ENCODE results near the gene SH2B3. TPM values are rescaled to one million over a fixed set of nuclear protein-coding genes. Genes with fewer than 3 reads are reported as not detected.
"Not testable (repeated sequence)": the region's sequence is repeated elsewhere in the genome, so short reads cannot be mapped to it uniquely, and the experiment has no call there.

The SH2B3 gene
- total RNA-seq, 1 experiment from 2014 or later = 16.7 TPM

DNA sequence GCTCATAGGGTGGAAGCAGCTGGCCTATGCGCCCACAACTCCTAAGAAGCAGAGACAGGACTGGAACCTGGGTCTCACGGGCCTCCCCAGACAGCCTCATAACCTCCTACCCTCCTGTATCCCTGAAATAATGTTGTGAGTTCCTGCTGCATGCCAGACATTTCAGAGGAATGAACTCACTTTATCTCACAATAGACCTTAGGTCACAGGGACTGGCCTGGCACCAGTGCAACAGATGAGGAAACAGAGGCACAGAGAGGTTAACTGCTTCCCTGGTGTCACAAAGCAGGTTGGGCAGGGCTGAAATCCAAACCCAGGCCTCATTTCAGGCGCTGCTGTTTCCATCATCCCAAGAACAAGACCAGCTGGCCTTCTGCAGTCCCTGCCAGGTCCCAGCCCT is 42.1 kb upstream of the SH2B3 start:
- H3K4me2 ChIP-seq (ENCODE audit: low read depth, low read length, poor library complexity, severe bottlenecking) = no peak overlapping the region
- H3K9me3 ChIP-seq (ENCODE audit: low read length) = no peaks in the 10 kb centered on the region
- no peak overlapping the region for H3K27ac ChIP-seq (ENCODE audit: low read length)
- no peaks in the 10 kb centered on the region for H3K79me2 ChIP-seq (ENCODE audit: low read length)
- no peak for DNase-seq
- H3K4me3 ChIP-seq (ENCODE audit: low read length) = no peak overlapping the region
- no peaks in the 10 kb centered on the region for H3K9me2 ChIP-seq (replicated peaks; ENCODE audit: insufficient read depth, low read length)
- H2AFZ ChIP-seq (ENCODE audit: low read length) = no peak overlapping the region
- H3K27me3 ChIP-seq (ENCODE audit: low read length) = no peaks in the 10 kb centered on the region
- H4K20me1 ChIP-seq (ENCODE audit: insufficient read depth, low read depth, low read length) = no peaks in the 10 kb centered on the region
- no peak overlapping the region for H3K9ac ChIP-seq (ENCODE audit: low read length)
- H3K4me1 ChIP-seq (ENCODE audit: low read length) = peaks cover 5% of the 10 kb centered on the region
- no peaks in the 10 kb centered on the region for H3K36me3 ChIP-seq (ENCODE audit: insufficient read depth, low read length)

DNA sequence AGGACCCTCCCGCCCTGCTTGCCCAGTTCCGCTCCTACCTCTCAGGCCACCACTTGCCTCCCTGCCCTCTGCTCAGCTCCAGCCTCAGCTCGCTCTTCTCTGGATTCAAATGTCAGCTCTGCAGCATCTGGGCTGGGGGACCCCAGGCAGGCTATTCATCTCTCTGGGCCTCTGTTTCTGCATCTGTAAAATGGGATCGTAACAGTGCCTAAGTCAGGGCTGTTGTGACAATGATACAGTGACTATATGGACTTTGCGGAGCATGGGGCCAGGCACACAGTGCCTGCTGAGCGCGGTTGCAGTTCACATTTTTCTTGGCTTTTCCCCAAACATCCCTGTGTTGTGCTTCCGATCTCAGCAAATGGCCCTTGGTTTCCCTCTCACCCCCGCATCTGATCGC is 39.6 kb upstream of the SH2B3 start:
- no peak overlapping the region for H2AFZ ChIP-seq (ENCODE audit: low read length)
- no peak overlapping the region for H3K27ac ChIP-seq (ENCODE audit: low read length)
- no peaks in the 10 kb centered on the region for H4K20me1 ChIP-seq (ENCODE audit: insufficient read depth, low read depth, low read length)
- no peaks in the 10 kb centered on the region for H3K9me3 ChIP-seq (ENCODE audit: low read length)
- H3K4me3 ChIP-seq (ENCODE audit: low read length) = no peak overlapping the region
- no peak overlapping the region for H3K4me2 ChIP-seq (ENCODE audit: low read depth, low read length, poor library complexity, severe bottlenecking)
- DNase-seq = no peak
- H3K27me3 ChIP-seq (ENCODE audit: low read length) = no peaks in the 10 kb centered on the region; the same call in 1 of the 2 replicates
- no peaks in the 10 kb centered on the region for H3K9me2 ChIP-seq (replicated peaks; ENCODE audit: insufficient read depth, low read length)
- no peaks in the 10 kb centered on the region for H3K36me3 ChIP-seq (ENCODE audit: insufficient read depth, low read length)
- H3K4me1 ChIP-seq (ENCODE audit: low read length) = peaks cover 12% of the 10 kb centered on the region
- no peaks in the 10 kb centered on the region for H3K79me2 ChIP-seq (ENCODE audit: low read length)
- H3K9ac ChIP-seq (ENCODE audit: low read length) = no peak overlapping the region

DNA sequence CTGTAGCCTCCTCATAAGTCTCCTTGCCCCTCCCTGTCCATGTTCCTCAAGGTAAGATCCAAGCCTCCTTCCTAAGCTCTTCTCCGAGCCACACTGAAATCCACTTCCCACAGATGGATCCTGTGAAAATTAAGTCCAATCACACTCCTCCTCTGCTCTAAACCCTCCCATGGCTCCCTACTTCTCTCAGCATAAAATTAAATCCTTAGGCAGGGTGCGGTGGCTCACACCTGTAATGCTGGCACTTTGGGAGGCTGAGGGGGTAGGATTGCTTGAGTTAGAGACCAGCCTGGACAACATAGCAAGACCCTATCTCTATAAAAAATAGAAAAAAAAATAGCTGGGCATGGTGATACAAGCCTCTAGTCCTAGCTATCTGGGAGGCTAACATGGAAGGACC is 39.1 kb upstream of the SH2B3 start:
- Histone ChIP-seq H3K79me2 (ENCODE audit: low read length) (no peaks in the 10 kb centered on the region), H3K9ac (ENCODE audit: low read length) (no peak overlapping the region), H2AFZ (ENCODE audit: low read length) (no peak overlapping the region), H3K4me2 (ENCODE audit: low read depth, low read length, poor library complexity, severe bottlenecking) (no peak overlapping the region), H3K9me3 (ENCODE audit: low read length) (no peaks in the 10 kb centered on the region), H3K27ac (ENCODE audit: low read length) (no peak overlapping the region), H3K4me1 (ENCODE audit: low read length) (peaks cover 12% of the 10 kb centered on the region), H4K20me1 (ENCODE audit: insufficient read depth, low read depth, low read length) (no peaks in the 10 kb centered on the region), H3K4me3 (ENCODE audit: low read length) (no peak overlapping the region), H3K9me2 (replicated peaks; ENCODE audit: insufficient read depth, low read length) (no peaks in the 10 kb centered on the region), H3K27me3 (ENCODE audit: low read length) (no peaks in the 10 kb centered on the region; the same call in 1 of the 2 replicates), H3K36me3 (ENCODE audit: insufficient read depth, low read length) (no peaks in the 10 kb centered on the region)
- no peak for DNase-seq

DNA sequence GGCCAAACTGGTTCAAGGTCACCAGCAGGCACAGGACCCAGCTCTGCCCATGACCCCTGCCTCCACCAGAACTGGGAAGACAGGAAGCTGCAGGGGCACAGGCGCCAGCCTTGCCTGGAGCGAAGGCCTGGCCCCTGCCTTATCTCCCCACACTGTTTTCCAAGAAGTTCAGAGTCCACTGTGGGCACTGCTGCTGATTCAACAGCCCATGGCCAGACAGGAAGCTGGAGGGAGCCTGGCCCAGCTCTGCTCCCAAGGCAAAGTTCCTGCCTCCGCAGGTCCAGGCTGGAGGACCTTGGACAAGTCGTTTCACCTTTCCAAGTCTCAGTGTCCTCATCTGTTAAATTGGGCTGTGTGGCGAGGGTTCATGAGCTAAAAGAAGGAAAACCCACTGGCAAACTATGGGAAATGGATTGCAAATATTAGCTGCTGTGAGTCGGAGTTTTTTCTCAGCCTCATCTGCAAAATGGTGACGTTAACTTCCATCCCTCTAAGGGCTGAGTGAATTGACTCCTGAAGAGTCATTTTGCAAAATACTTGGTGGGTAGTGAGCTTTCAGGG is 38.0 kb upstream of the SH2B3 start:
- Histone ChIP-seq H3K4me2 (ENCODE audit: low read depth, low read length, poor library complexity, severe bottlenecking) (peak overlapping the region; percentile 78), H3K27me3 (ENCODE audit: low read length) (no peaks in the 10 kb centered on the region; the same call in 1 of the 2 replicates), H3K9ac (ENCODE audit: low read length) (no peak overlapping the region), H3K36me3 (ENCODE audit: insufficient read depth, low read length) (no peaks in the 10 kb centered on the region), H2AFZ (ENCODE audit: low read length) (no peak overlapping the region), H3K9me3 (ENCODE audit: low read length) (no peaks in the 10 kb centered on the region), H3K4me3 (ENCODE audit: low read length) (no peak overlapping the region), H3K79me2 (ENCODE audit: low read length) (no peaks in the 10 kb centered on the region), H4K20me1 (ENCODE audit: insufficient read depth, low read depth, low read length) (no peaks in the 10 kb centered on the region), H3K27ac (ENCODE audit: low read length) (no peak overlapping the region), H3K9me2 (replicated peaks; ENCODE audit: insufficient read depth, low read length) (no peaks in the 10 kb centered on the region), H3K4me1 (ENCODE audit: low read length) (peaks cover 12% of the 10 kb centered on the region)
- DNase-seq = no peak

DNA sequence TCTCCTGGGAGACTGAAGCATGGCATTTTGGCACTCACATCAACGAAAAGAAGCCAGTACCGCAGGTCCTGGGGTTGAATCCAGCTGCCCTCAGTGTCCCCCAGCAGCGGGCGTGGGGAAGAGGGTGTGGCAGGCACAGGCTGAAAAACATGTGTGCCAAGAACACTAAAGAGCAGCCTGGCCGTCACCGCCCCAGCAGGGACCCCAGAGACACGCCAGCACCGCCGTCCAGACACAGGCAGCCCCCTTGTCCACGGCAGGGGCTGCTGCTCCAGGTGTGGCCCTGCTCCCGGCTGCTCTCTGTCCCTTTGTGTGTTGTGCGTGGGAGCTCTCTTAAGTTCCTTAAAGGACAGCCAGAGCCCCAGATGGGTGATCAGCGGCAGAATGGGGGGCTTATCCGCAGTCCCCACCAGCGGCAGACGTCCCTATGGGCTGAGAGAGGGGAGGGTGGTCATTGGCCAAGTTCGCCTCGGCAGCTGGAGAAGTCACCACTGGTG is 37.4 kb upstream of the SH2B3 start:
- peak overlapping the region; percentile 68 for H3K4me3 ChIP-seq (ENCODE audit: low read length)
- no peaks in the 10 kb centered on the region; the same call in 1 of the 2 replicates for H3K27me3 ChIP-seq (ENCODE audit: low read length)
- no peak overlapping the region for H3K27ac ChIP-seq (ENCODE audit: low read length)
- no peaks in the 10 kb centered on the region for H4K20me1 ChIP-seq (ENCODE audit: insufficient read depth, low read depth, low read length)
- H3K9me3 ChIP-seq (ENCODE audit: low read length) = no peaks in the 10 kb centered on the region
- peak overlapping the region; percentile 73; the same call in 1 of the 2 replicates for H2AFZ ChIP-seq (ENCODE audit: low read length)
- H3K9me2 ChIP-seq (replicated peaks; ENCODE audit: insufficient read depth, low read length) = no peaks in the 10 kb centered on the region
- DNase-seq = no peak
- H3K36me3 ChIP-seq (ENCODE audit: insufficient read depth, low read length) = no peaks in the 10 kb centered on the region
- peaks cover 12% of the 10 kb centered on the region for H3K4me1 ChIP-seq (ENCODE audit: low read length)
- no peaks in the 10 kb centered on the region for H3K79me2 ChIP-seq (ENCODE audit: low read length)
- H3K4me2 ChIP-seq (ENCODE audit: low read depth, low read length, poor library complexity, severe bottlenecking) = peak overlapping the region; percentile 78
- peak overlapping the region; percentile 61 for H3K9ac ChIP-seq (ENCODE audit: low read length)

DNA sequence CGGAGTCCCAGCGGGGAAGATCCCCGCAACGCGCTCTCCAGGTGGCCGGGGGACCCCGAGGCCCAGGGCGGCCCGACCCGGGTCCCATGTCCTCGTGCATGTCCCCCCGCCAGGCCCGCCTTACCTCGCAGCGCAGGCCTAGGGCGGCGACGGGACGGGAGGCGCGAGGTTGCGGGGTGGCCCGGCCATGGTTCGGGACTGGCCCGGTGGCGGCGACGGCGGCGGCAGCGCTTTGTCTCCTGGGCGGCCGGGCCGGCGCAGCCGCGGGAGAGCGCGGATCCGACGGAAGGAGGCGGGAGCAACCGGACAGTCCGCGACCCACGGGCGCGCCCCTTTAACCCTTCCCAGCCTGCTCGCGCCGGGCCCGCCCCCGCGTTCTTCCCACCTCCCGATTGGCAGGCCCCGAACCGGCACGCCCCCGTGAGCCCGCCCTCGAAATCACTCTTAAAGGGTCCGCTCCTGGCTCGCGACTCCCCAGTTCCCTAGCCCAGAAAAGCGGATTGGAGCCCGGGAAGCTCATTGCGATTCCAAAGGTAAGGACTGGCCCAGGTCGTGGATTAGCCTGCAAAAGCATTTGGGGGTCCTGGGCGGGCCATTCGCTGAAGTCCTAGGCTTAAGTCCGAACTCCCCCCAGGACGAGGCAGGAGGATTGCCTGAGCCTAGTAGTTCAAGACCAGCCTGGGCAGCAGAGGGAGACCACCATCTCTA is 36.8 kb upstream of the SH2B3 start, which contains the start of gene PHETA1:
Gene PHETA1 (minus strand): TSS at position 308 of the 708 bp plus-strand sequence. CDS start 5,668 bp downstream, outside the sequence.
- H3K4me3 ChIP-seq (ENCODE audit: low read length) = peak within 1 kb of the TSS; percentile 68
- no peaks in the 10 kb centered on the region for H4K20me1 ChIP-seq (ENCODE audit: insufficient read depth, low read depth, low read length)
- peak within 1 kb of the TSS; percentile 61 for H3K9ac ChIP-seq (ENCODE audit: low read length)
- no peaks in the 10 kb centered on the region; the same call in 1 of the 2 replicates for H3K27me3 ChIP-seq (ENCODE audit: low read length)
- DNase-seq = peak; percentile 91
- H3K79me2 ChIP-seq (ENCODE audit: low read length) = no peaks in the 10 kb centered on the region
- peak within 1 kb of the TSS; percentile 78 for H3K4me2 ChIP-seq (ENCODE audit: low read depth, low read length, poor library complexity, severe bottlenecking)
- H3K4me1 ChIP-seq (ENCODE audit: low read length) = peaks cover 12% of the 10 kb centered on the region
- H2AFZ ChIP-seq (ENCODE audit: low read length) = peak within 1 kb of the TSS; percentile 73; the same call in 1 of the 2 replicates
- no peaks in the 10 kb centered on the region for H3K36me3 ChIP-seq (ENCODE audit: insufficient read depth, low read length)
- no peaks in the 10 kb centered on the region for H3K9me2 ChIP-seq (replicated peaks; ENCODE audit: insufficient read depth, low read length)
- H3K9me3 ChIP-seq (ENCODE audit: low read length) = no peaks in the 10 kb centered on the region
- no peak within 1 kb of the TSS for H3K27ac ChIP-seq (ENCODE audit: low read length)

DNA sequence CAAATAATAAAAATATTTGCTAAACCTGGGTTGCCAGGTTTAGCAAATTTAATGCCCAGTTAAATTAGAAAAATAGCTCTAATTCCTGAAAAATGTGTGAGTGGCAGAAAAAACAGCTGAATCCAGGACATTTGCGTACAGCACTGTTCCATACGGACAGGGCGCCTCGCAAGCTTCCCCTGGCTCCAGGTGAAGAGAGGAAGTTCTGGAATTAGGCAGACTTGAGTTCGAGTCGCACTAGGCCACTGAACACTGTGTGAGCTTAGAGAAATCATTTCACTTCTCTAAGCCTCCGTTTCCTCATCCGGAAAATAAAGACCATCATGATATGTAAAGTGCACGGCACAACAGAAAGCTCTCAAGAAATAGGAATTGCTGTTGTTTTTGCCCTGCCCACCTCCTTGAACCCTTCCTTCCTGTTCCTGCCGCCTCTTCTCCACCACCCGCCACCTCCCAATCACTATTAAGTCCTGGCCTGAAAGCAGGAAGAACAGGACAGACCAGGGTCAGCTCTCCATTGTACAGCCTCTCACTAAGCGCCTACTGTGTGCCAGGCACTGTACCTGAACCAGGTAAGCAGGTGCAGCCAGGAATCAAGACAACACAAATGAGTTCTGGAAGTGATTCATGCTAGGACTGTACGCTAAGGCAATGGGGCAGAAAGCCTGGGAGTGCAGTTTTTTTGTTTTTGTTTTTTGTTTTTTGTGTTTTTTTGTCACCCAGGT is 36.1 kb upstream of the SH2B3 start:
- H4K20me1 ChIP-seq (ENCODE audit: insufficient read depth, low read depth, low read length) = no peaks in the 10 kb centered on the region
- peak overlapping the region; percentile 73; the same call in 1 of the 2 replicates for H2AFZ ChIP-seq (ENCODE audit: low read length)
- no peaks in the 10 kb centered on the region for H3K79me2 ChIP-seq (ENCODE audit: low read length)
- H3K9me2 ChIP-seq (replicated peaks; ENCODE audit: insufficient read depth, low read length) = no peaks in the 10 kb centered on the region
- no peaks in the 10 kb centered on the region for H3K36me3 ChIP-seq (ENCODE audit: insufficient read depth, low read length)
- H3K9ac ChIP-seq (ENCODE audit: low read length) = peak overlapping the region; percentile 61
- peak overlapping the region; percentile 68 for H3K4me3 ChIP-seq (ENCODE audit: low read length)
- peaks cover 12% of the 10 kb centered on the region for H3K4me1 ChIP-seq (ENCODE audit: low read length)
- H3K4me2 ChIP-seq (ENCODE audit: low read depth, low read length, poor library complexity, severe bottlenecking) = peak overlapping the region; percentile 78
- H3K27me3 ChIP-seq (ENCODE audit: low read length) = no peaks in the 10 kb centered on the region; the same call in 1 of the 2 replicates
- no peaks in the 10 kb centered on the region for H3K9me3 ChIP-seq (ENCODE audit: low read length)
- H3K27ac ChIP-seq (ENCODE audit: low read length) = no peak overlapping the region
- no peak for DNase-seq

DNA sequence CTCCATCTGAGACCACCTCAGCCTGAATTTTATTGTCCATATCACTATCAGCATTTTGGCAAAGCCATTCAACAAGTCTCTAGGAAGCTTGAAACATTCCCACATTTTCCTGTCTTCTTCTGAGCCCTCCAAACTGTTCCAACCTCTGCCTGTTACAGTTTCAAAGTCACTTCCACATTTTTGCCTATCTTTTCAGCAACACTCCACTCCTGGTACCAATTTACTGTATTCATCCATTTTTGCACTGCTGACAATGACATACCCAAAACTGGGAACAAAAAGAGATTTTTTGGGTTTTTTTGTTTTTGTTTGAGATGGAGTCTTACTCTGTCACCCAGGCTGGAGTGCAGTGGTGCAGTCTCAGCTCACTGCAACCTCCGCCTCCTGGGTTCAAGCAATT is 32.5 kb upstream of the SH2B3 start:
- not testable (repeated sequence) for H3K36me3 ChIP-seq (ENCODE audit: insufficient read depth, low read length); DNase-seq; H3K27me3 ChIP-seq (ENCODE audit: low read length); H3K9ac ChIP-seq (ENCODE audit: low read length); H3K4me2 ChIP-seq (ENCODE audit: low read depth, low read length, poor library complexity, severe bottlenecking); H3K27ac ChIP-seq (ENCODE audit: low read length); H3K9me3 ChIP-seq (ENCODE audit: low read length); H3K4me3 ChIP-seq (ENCODE audit: low read length); H4K20me1 ChIP-seq (ENCODE audit: insufficient read depth, low read depth, low read length); H2AFZ ChIP-seq (ENCODE audit: low read length); H3K9me2 ChIP-seq (replicated peaks; ENCODE audit: insufficient read depth, low read length); H3K4me1 ChIP-seq (ENCODE audit: low read length); H3K79me2 ChIP-seq (ENCODE audit: low read length)
